Activated CD8-positive, alpha-beta T cell treated with anti-CD3 and anti-CD28 coated beads for 36 hours (primary cell): Measurements from ENCODE around the gene ITGA1. TPM values are rescaled to one million over a fixed set of nuclear protein-coding genes. Genes with fewer than 3 reads are reported as not detected.

Experiments used
- ATAC-seq: fragments of 200-7000 bp; cut with Tn5 transposase; one replicate; pipeline ENCODE4 v1.10.0; 2021; ENCODE audit warnings: mild to moderate bottlenecking, moderate library complexity
- CTCF ChIA-PET: fragments of 350-600 bp; sonication (Branson Sonifier 250); formaldehyde crosslinking; loops from one replicate; lab custom pipeline; 2021; ENCODE audit warnings: antibody characterized with exemption; lab: Charles Lee
- POLR2A ChIA-PET: fragments of 350-600 bp; sonication (Branson Sonifier 250); formaldehyde crosslinking; loops from one replicate; lab custom pipeline; 2021; ENCODE audit warnings: antibody characterized with exemption; lab: Charles Lee
- DNase-seq: peaks from one replicate; pipeline ENCODE4 v3.0.0-alpha.2; 2020
- H3K27ac Mint-ChIP-seq: one replicate; pipeline ENCODE4 v1.8.0; 2021; ENCODE audit warnings: mild to moderate bottlenecking, mixed read lengths
- H3K27me3 Mint-ChIP-seq: one replicate; pipeline ENCODE4 v1.8.0; 2021; ENCODE audit warnings: mixed read lengths
- H3K36me3 Mint-ChIP-seq: one replicate; pipeline ENCODE4 v1.8.0; 2021; ENCODE audit warnings: low read depth, mixed read lengths
- H3K4me1 Mint-ChIP-seq: one replicate; pipeline ENCODE4 v1.8.0; 2021; ENCODE audit warnings: low read depth, mixed read lengths
- H3K4me3 Mint-ChIP-seq: one replicate; pipeline ENCODE4 v1.8.0; 2021; ENCODE audit warnings: mild to moderate bottlenecking, moderate library complexity, mixed read lengths
- H3K9me3 Mint-ChIP-seq: one replicate; pipeline ENCODE4 v1.8.0; 2021; ENCODE audit warnings: mixed read lengths
- CTCF ChIP-seq: fragments of 200-600 bp; IDR thresholded peaks from one replicate; pipeline ENCODE4 v1.8.0; 2022; ENCODE audit warnings: antibody characterized with exemption, mild to moderate bottlenecking
- intact Hi-C: fragments of 100-400 bp; cut with micrococcal nuclease; formaldehyde crosslinking; loops from one replicate; pipeline ENCODE4 v1.10.0; 2022
- total RNA-seq, 2 experiments: library from RNA; stranded (reverse); gene quantifications; one replicate each; pipeline ENCODE4 v1.2.3, GENCODE V29; 2021

The ITGA1 gene
- total RNA-seq, 2 experiments from 2014 or later, result 5.1 to 6.0 TPM

DNA sequence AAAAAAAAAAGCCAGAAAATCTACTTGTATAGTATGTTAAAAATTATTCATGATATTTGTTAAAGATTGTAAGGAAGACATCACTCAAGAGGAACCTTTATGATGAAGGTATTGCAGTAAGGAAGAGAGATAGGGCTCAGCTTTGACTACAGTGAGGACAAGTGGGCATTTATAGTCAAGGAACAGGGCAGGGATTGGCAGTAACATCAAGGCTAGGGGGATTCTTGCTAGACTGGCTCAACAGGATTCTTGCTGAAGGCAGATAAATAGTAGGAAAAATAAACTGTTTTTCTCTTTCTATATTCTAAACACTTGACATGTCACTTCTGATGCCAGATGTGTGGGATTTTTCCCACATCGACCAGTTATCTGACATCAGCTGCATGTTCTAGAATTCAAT is 96.7 kb downstream of the ITGA1 start:
- TF ChIP-seq CTCF, result no peak
- intact Hi-C loops, result no loop called here
- ChIA-PET CTCF (interaction anchor here (1.1 to 1.4 kb wide), 2 partner anchors 9 to 286 kb away, joined by 3 read pairs; no protein-coding TSS in a partner anchor), POLR2A (no interaction called here)
- no peak overlapping the region for H3K27ac Mint-ChIP-seq
- H3K4me3 Mint-ChIP-seq, result no peak overlapping the region
- ATAC-seq (no peak), DNase-seq (no peak)
- H3K4me1 Mint-ChIP-seq, result no peaks in the 10 kb centered on the region
- H3K27me3 Mint-ChIP-seq, result no peaks in the 10 kb centered on the region
- no peaks in the 10 kb centered on the region for H3K9me3 Mint-ChIP-seq
- H3K36me3 Mint-ChIP-seq, result no peaks in the 10 kb centered on the region

- Mint-ChIP-seq H3K4me3 (no peak overlapping the region), H3K27ac (no peak overlapping the region), H3K4me1 (no peaks in the 10 kb centered on the region), H3K36me3 (no peaks in the 10 kb centered on the region), H3K27me3 (no peaks in the 10 kb centered on the region), H3K9me3 (no peaks in the 10 kb centered on the region)
- no peak for TF ChIP-seq CTCF
- POLR2A ChIA-PET, result no interaction called here
- intact Hi-C loops, result no loop called here
- CTCF ChIA-PET, result interaction anchor here (1.1 to 1.4 kb wide), 3 partner anchors 10 to 285 kb away, joined by 3 read pairs; no protein-coding TSS in a partner anchor
- no peak for ATAC-seq
- no peak for DNase-seq
These were observed 97.9 kb downstream of the ITGA1 start for GRCh38 chr5:52885614-52886013.

DNA sequence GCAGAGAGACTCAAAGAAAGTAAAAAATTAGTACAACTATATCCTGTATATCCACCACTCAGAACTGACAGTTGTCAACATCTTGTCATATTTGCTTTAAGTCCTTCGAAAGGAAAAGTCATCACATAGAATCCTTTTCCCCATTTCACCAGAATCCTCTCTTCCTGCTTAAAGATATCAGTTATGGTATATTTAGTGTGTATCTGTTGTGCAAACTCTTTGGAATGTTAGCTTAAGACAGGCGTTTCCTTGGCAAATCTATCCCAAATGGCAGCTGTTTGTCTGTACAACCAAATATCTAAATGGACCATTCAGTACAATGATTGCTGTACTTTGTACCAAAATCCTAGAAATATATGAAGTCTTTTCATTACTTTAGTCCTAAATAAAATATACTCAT is 98.5 kb downstream of the ITGA1 start:
- POLR2A ChIA-PET, result no interaction called here
- no peak for DNase-seq
- no peaks in the 10 kb centered on the region for H3K36me3 Mint-ChIP-seq

GRCh38 chr5:52887066-52887465 is 99.3 kb downstream of the ITGA1 start:
- H3K27me3 Mint-ChIP-seq, result no peaks in the 10 kb centered on the region
- ATAC-seq, result no peak

More for the DNA sequence above, 98.5 kb downstream of the ITGA1 start:
- intact Hi-C loops, result no loop called here
- H3K27ac Mint-ChIP-seq, result no peak overlapping the region
- no peaks in the 10 kb centered on the region for H3K9me3 Mint-ChIP-seq
- TF ChIP-seq CTCF, result no peak
- H3K4me1 Mint-ChIP-seq, result no peaks in the 10 kb centered on the region
- H3K27me3 Mint-ChIP-seq, result no peaks in the 10 kb centered on the region
- no peak for ATAC-seq
- CTCF ChIA-PET, result interaction anchor here (1.2 to 1.4 kb wide), 2 partner anchors 10 to 18 kb away, joined by 3 read pairs; no protein-coding TSS in a partner anchor
- no peak overlapping the region for H3K4me3 Mint-ChIP-seq

GRCh38 chr5:52888363-52888762 is 100.6 kb downstream of the ITGA1 start:
- DNase-seq (no peak), ATAC-seq (no peak)
- TF ChIP-seq CTCF, result no peak
- ChIA-PET CTCF (no interaction called here), POLR2A (no interaction called here)
- no peaks in the 10 kb centered on the region for H3K4me1 Mint-ChIP-seq
- intact Hi-C loops, result no loop called here
- H3K36me3 Mint-ChIP-seq, result no peaks in the 10 kb centered on the region
- H3K9me3 Mint-ChIP-seq, result no peaks in the 10 kb centered on the region
- no peak overlapping the region for H3K27ac Mint-ChIP-seq
- H3K27me3 Mint-ChIP-seq, result no peaks in the 10 kb centered on the region
- H3K4me3 Mint-ChIP-seq, result no peak overlapping the region

More at GRCh38 chr5:52887066-52887465, 99.3 kb downstream of the ITGA1 start:
- ChIA-PET CTCF (no interaction called here), POLR2A (no interaction called here)
- no peak overlapping the region for H3K27ac Mint-ChIP-seq
- H3K4me3 Mint-ChIP-seq, result no peak overlapping the region
- no peaks in the 10 kb centered on the region for H3K36me3 Mint-ChIP-seq
- H3K4me1 Mint-ChIP-seq, result no peaks in the 10 kb centered on the region
- TF ChIP-seq CTCF, result no peak
- intact Hi-C loops, result no loop called here
- no peaks in the 10 kb centered on the region for H3K9me3 Mint-ChIP-seq
- no peak for DNase-seq
